Neural progenitor cell (in vitro differentiated cells): ENCODE data around the gene NKAIN1. TPM values are rescaled to one million over a fixed set of nuclear protein-coding genes. Genes with fewer than 3 reads are reported as not detected.
"Not testable (repeated sequence)": the region's sequence is repeated elsewhere in the genome, so short reads cannot be mapped to it uniquely, and the experiment has no call there.

ENCODE experiments used
- DNase-seq: peaks from one replicate; pipeline ENCODE4 v3.0.0-alpha.2; 2016; ENCODE audit warnings: low spot score
- H2AFZ ChIP-seq: fragments of 200-600 bp; sonication (generic); replicated peaks from 2 replicates; pipeline ENCODE4 v1.6.1; 2016; ENCODE audit warnings: antibody characterized with exemption
- H3F3A ChIP-seq: fragments of 200-600 bp; sonication (generic); 2 replicates; pipeline ENCODE4 v1.6.1; 2016; ENCODE audit warnings: antibody characterized with exemption, low read depth
- H3K27ac ChIP-seq: fragments of 200-600 bp; sonication (generic); 2 replicates; pipeline ENCODE4 v1.5.1; 2016; ENCODE audit warnings: mild to moderate bottlenecking
- H3K27me3 ChIP-seq: fragments of 200-600 bp; sonication (generic); 2 replicates; pipeline ENCODE4 v1.6.1; 2016; ENCODE audit warnings: mild to moderate bottlenecking, moderate library complexity
- H3K36me3 ChIP-seq: fragments of 200-600 bp; sonication (generic); 2 replicates; pipeline ENCODE4 v1.5.1; 2016
- H3K4me1 ChIP-seq: fragments of 200-600 bp; sonication (generic); 2 replicates; pipeline ENCODE4 v1.6.1; 2016; ENCODE audit warnings: mixed run types
- H3K4me2 ChIP-seq: fragments of 200-600 bp; sonication (generic); 2 replicates; pipeline ENCODE4 v1.6.1; 2016
- H3K4me3 ChIP-seq: fragments of 200-600 bp; sonication (generic); 2 replicates; pipeline ENCODE4 v1.5.1; 2016
- H3K79me2 ChIP-seq: fragments of 200-600 bp; sonication (generic); 2 replicates; pipeline ENCODE4 v1.6.1; 2016; ENCODE audit warnings: low read depth
- H3K9ac ChIP-seq: fragments of 200-600 bp; sonication (generic); 2 replicates; pipeline ENCODE4 v1.6.1; 2016
- H3K9me3 ChIP-seq: fragments of 200-600 bp; sonication (generic); 2 replicates; pipeline ENCODE4 v1.5.1; 2016; ENCODE audit warnings: low read depth
- H4K20me1 ChIP-seq: fragments of 200-600 bp; sonication (generic); 2 replicates; pipeline ENCODE4 v1.6.1; 2016; ENCODE audit warnings: low read depth
- H3K27ac Mint-ChIP-seq: 3 replicates; pipeline ENCODE4 v1.8.0; 2021; ENCODE audit warnings: mixed read lengths
- H3K27me3 Mint-ChIP-seq: 2 replicates; pipeline ENCODE4 v1.8.0; 2022; ENCODE audit warnings: low read depth, mild to moderate bottlenecking, inconsistent platforms, moderate library complexity, mixed read lengths; ENCODE audit not compliant: insufficient read depth
- H3K36me3 Mint-ChIP-seq: 3 replicates; pipeline ENCODE4 v1.8.0; 2021; ENCODE audit warnings: mixed read lengths
- H3K4me1 Mint-ChIP-seq: 3 replicates; pipeline ENCODE4 v1.8.0; 2021; ENCODE audit warnings: mixed read lengths
- H3K4me3 Mint-ChIP-seq: 3 replicates; pipeline ENCODE4 v1.8.0; 2021; ENCODE audit warnings: mild to moderate bottlenecking, moderate library complexity, mixed read lengths
- H3K9me3 Mint-ChIP-seq: 3 replicates; pipeline ENCODE4 v1.8.0; 2020; ENCODE audit warnings: mixed read lengths
- EZH2 ChIP-seq: fragments of 200-600 bp; sonication (generic); IDR thresholded peaks from 2 replicates; pipeline ENCODE4 v1.6.1; 2017; ENCODE audit warnings: antibody characterized with exemption, mild to moderate bottlenecking, moderate library complexity
- EZH2phosphoT487 ChIP-seq: fragments of 200-600 bp; sonication (generic); IDR thresholded peaks from 2 replicates; pipeline ENCODE4 v1.6.1; 2017; ENCODE audit warnings: antibody characterized with exemption
- total RNA-seq: library from RNA; depleted of rRNA; stranded (reverse); fragments of >200 nt; gene quantifications from 2 replicates; pipeline ENCODE4 v1.2.3, GENCODE V29; 2015; ENCODE audit warnings: low replicate concordance
- TF ChIP-seq, protein P1 (sequence below): fragments of 200-600 bp; sonication (generic); IDR thresholded peaks from 2 replicates; pipeline ENCODE4 v1.5.1; 2017; ENCODE audit warnings: antibody characterized with exemption, mild to moderate bottlenecking

The NKAIN1 gene
- total RNA-seq, 1 donor from 2014 or later: 14.5 TPM

GRCh38 chr1:31182352-31182751 lies 57.3 kb downstream of the NKAIN1 start:
- H3K9me3 Mint-ChIP-seq: no peaks in the 10 kb centered on the region
- DNase-seq: peak; percentile 90
- H3K27ac ChIP-seq: no peak overlapping the region
- peaks cover 13% of the 10 kb centered on the region for H3K4me1 Mint-ChIP-seq
- no peaks in the 10 kb centered on the region for H3K36me3 ChIP-seq
- H3K4me3 ChIP-seq: no peak overlapping the region
- no peak overlapping the region for H3K9ac ChIP-seq
- H3K27ac Mint-ChIP-seq: no peak overlapping the region
- H3K4me2 ChIP-seq: peak overlapping the region; percentile 53
- no peaks in the 10 kb centered on the region for H3K79me2 ChIP-seq
- no peak for TF ChIP-seq EZH2
- TF ChIP-seq, protein P1, sequence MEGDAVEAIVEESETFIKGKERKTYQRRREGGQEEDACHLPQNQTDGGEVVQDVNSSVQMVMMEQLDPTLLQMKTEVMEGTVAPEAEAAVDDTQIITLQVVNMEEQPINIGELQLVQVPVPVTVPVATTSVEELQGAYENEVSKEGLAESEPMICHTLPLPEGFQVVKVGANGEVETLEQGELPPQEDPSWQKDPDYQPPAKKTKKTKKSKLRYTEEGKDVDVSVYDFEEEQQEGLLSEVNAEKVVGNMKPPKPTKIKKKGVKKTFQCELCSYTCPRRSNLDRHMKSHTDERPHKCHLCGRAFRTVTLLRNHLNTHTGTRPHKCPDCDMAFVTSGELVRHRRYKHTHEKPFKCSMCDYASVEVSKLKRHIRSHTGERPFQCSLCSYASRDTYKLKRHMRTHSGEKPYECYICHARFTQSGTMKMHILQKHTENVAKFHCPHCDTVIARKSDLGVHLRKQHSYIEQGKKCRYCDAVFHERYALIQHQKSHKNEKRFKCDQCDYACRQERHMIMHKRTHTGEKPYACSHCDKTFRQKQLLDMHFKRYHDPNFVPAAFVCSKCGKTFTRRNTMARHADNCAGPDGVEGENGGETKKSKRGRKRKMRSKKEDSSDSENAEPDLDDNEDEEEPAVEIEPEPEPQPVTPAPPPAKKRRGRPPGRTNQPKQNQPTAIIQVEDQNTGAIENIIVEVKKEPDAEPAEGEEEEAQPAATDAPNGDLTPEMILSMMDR: no peak
- no peak for TF ChIP-seq EZH2phosphoT487
- H3K27me3 ChIP-seq: no peaks in the 10 kb centered on the region
- peaks cover 8% of the 10 kb centered on the region for H3K27me3 Mint-ChIP-seq
- peaks cover 3% of the 10 kb centered on the region for H3K4me1 ChIP-seq
- H4K20me1 ChIP-seq: peaks cover 34% of the 10 kb centered on the region
- no peak overlapping the region for H3K4me3 Mint-ChIP-seq
- H3F3A ChIP-seq: peaks cover 14% of the 10 kb centered on the region
- H2AFZ ChIP-seq: no peak overlapping the region
- no peaks in the 10 kb centered on the region for H3K9me3 ChIP-seq
- H3K36me3 Mint-ChIP-seq: peaks cover 15% of the 10 kb centered on the region

DNA sequence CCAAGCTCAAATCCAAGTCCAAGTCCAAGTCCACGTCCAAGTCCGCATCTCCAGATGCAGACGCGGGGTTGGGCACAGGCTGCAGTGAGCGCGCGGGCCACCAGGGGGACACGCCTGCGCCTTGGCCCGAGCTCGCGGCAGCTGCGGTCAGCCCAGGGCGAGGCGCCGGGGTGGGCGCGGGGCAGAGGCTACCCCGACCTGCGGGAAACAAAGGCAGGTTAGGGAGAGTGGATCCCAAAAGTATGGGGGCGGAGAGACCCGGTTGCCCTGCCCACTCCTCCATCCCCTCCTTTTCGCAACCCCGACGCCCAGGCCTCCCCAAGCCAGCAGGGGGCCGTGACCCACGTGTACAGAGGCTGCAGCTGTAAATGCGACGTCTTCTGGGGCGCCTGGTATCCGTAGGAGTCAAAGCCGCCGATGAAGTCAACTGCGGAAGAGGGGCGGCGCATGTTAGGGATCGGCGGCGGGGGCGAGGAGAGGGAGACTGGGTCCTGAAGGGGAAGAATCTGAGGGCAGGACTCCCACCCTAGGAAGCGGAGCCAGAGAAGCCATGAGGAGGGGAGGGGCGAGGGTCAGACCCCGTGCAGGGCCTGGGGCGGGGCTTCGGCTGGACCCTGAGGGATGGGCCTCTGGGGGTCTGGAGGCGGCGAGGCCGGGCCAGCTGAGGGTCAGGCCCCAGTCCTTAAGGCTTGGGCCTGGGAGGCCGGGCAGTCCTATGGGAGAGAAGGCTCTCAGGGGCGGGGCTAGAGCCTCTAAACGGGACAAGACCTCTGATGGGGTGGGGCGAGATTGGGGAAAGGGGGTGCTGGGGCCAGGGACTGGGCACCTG lies 58.0 kb downstream of the NKAIN1 start:
- Mint-ChIP-seq H3K27me3 (peaks cover 8% of the 10 kb centered on the region), H3K4me1 (peaks cover 9% of the 10 kb centered on the region), H3K27ac (no peak overlapping the region), H3K4me3 (no peak overlapping the region), H3K36me3 (peaks cover 15% of the 10 kb centered on the region), H3K9me3 (no peaks in the 10 kb centered on the region)
- H3K79me2 ChIP-seq: no peaks in the 10 kb centered on the region
- no peak for TF ChIP-seq EZH2phosphoT487
- TF ChIP-seq, protein P1: peak; percentile 60
- H2AFZ ChIP-seq: no peak overlapping the region
- H3F3A ChIP-seq: peaks cover 14% of the 10 kb centered on the region
- DNase-seq: peak; percentile 56
- H3K9me3 ChIP-seq: no peaks in the 10 kb centered on the region
- H3K27ac ChIP-seq: no peak overlapping the region
- peak overlapping the region; percentile 6 for H3K4me3 ChIP-seq
- H4K20me1 ChIP-seq: peaks cover 34% of the 10 kb centered on the region
- no peaks in the 10 kb centered on the region for H3K36me3 ChIP-seq
- H3K4me2 ChIP-seq: peak overlapping the region; percentile 53
- H3K9ac ChIP-seq: no peak overlapping the region
- H3K4me1 ChIP-seq: peaks cover 3% of the 10 kb centered on the region
- no peaks in the 10 kb centered on the region for H3K27me3 ChIP-seq

DNA sequence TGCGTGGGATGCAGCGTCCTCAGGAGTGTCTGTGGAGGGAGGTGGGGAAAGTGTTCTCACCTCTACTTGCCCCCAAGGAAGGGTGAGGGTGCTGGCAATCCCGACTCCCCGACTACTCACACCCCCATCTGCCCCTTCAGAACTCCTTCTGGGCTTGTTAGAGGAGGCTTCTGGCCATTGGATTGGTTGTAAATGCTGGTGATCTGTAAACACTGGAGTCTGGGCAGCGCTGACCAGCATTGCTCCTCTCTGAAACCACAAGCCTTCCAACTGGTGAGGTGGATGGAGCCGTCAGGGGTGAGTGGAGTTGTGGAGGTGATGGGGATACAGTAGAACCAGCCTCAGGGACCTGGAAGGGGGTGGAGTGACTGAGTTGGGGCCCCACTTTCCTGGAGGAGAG lies 59.3 kb downstream of the NKAIN1 start:
- peaks cover 9% of the 10 kb centered on the region for H3K4me1 Mint-ChIP-seq
- no peak overlapping the region for H3K9ac ChIP-seq
- H3K27ac Mint-ChIP-seq: no peak overlapping the region
- peaks cover 8% of the 10 kb centered on the region for H3K27me3 Mint-ChIP-seq
- no peaks in the 10 kb centered on the region for H3K36me3 ChIP-seq
- TF ChIP-seq EZH2 (no peak), EZH2phosphoT487 (no peak)
- TF ChIP-seq, protein P1: no peak
- H3K9me3 Mint-ChIP-seq: peaks cover 3% of the 10 kb centered on the region
- no peak overlapping the region for H2AFZ ChIP-seq
- H4K20me1 ChIP-seq: peaks cover 34% of the 10 kb centered on the region
- H3K4me2 ChIP-seq: no peak overlapping the region
- peaks cover 14% of the 10 kb centered on the region for H3F3A ChIP-seq
- H3K36me3 Mint-ChIP-seq: peaks cover 15% of the 10 kb centered on the region
- H3K9me3 ChIP-seq: no peaks in the 10 kb centered on the region
- peaks cover 3% of the 10 kb centered on the region for H3K4me1 ChIP-seq
- no peak overlapping the region for H3K27ac ChIP-seq
- no peaks in the 10 kb centered on the region for H3K79me2 ChIP-seq
- H3K27me3 ChIP-seq: no peaks in the 10 kb centered on the region
- no peak for DNase-seq
- H3K4me3 ChIP-seq: no peak overlapping the region
- no peak overlapping the region for H3K4me3 Mint-ChIP-seq

GRCh38 chr1:31176291-31176690 lies 63.4 kb downstream of the NKAIN1 start:
- H3K27ac ChIP-seq, H3K36me3 ChIP-seq, H3K4me1 ChIP-seq, H3F3A ChIP-seq, H3K4me3 Mint-ChIP-seq, H2AFZ ChIP-seq, H3K27me3 ChIP-seq, DNase-seq, H3K79me2 ChIP-seq, H3K27ac Mint-ChIP-seq, H3K4me3 ChIP-seq, H3K4me2 ChIP-seq, H3K9ac ChIP-seq, H3K9me3 ChIP-seq, H3K27me3 Mint-ChIP-seq, H3K4me1 Mint-ChIP-seq: not testable (repeated sequence)
- Mint-ChIP-seq H3K9me3 (peaks cover 11% of the 10 kb centered on the region), H3K36me3 (peaks cover 15% of the 10 kb centered on the region)
- peaks cover 10% of the 10 kb centered on the region for H4K20me1 ChIP-seq
